Stomach (tissue), 4 donors: ENCODE results near the gene F5.
"Not testable (repeated sequence)": the region's sequence is repeated elsewhere in the genome, so short reads cannot be mapped to it uniquely, and the experiment has no call there.

Experiments used
- POLR2AphosphoS5 ChIP-seq, 3 donors: sonication (generic); formaldehyde crosslinking; IDR thresholded peaks; one replicate each; pipeline ENCODE4 v1.6.1; 2016; ENCODE audit warnings: antibody characterized with exemption in 3 of 3
- TF ChIP-seq, protein P1 (sequence below), 7 experiments: fragments of 450-650 bp in 4 of 7; fragments of 200-600 bp in 3 of 7; sonication (generic) in 3 of 7; IDR thresholded peaks; one replicate each; pipeline ENCODE4 v1.5.1; 2016 to 2019; ENCODE audit warnings: antibody characterized with exemption in 7 of 7, control low read depth in 2 of 7, mild to moderate bottlenecking in 1 of 7

- not testable (repeated sequence) for TF ChIP-seq POLR2AphosphoS5 (IDR thresholded peaks at IDR 0.05)
- TF ChIP-seq, protein P1, sequence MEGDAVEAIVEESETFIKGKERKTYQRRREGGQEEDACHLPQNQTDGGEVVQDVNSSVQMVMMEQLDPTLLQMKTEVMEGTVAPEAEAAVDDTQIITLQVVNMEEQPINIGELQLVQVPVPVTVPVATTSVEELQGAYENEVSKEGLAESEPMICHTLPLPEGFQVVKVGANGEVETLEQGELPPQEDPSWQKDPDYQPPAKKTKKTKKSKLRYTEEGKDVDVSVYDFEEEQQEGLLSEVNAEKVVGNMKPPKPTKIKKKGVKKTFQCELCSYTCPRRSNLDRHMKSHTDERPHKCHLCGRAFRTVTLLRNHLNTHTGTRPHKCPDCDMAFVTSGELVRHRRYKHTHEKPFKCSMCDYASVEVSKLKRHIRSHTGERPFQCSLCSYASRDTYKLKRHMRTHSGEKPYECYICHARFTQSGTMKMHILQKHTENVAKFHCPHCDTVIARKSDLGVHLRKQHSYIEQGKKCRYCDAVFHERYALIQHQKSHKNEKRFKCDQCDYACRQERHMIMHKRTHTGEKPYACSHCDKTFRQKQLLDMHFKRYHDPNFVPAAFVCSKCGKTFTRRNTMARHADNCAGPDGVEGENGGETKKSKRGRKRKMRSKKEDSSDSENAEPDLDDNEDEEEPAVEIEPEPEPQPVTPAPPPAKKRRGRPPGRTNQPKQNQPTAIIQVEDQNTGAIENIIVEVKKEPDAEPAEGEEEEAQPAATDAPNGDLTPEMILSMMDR (IDR thresholded peaks at IDR 0.05) = not testable (repeated sequence)
Observed at GRCh38 chr1:169533528-169534190, 52.6 kb downstream of the F5 start.
